H54 (cell line): Measurements from ENCODE around the gene RAD9A.
"Not testable (repeated sequence)": the region's sequence is repeated elsewhere in the genome, so short reads cannot be mapped to it uniquely, and the experiment has no call there.

Source experiments
- DNase-seq: peaks from one replicate; pipeline ENCODE4 v3.0.0; 2011; ENCODE audit warnings: low spot score, mixed read lengths; ENCODE audit not compliant: insufficient read length
- FAIRE-seq: peaks from 3 replicates; lab custom pipeline; 2011; peaks lifted over from hg19 to GRCh38; lab: Jason Lieb, UNC
- POLR2A ChIP-seq: IDR thresholded peaks from 2 replicates; pipeline ENCODE4 v1.6.1; 2011; ENCODE audit warnings: low read depth, mild to moderate bottlenecking, low read length

RAD9A gene

GRCh38 chr11:67420147-67420645 lies 28.4 kb downstream of the RAD9A start:
- FAIRE-seq (no peak), DNase-seq (no peak)
- TF ChIP-seq POLR2A: no peak

GRCh38 chr11:67420646-67421429 lies 29.1 kb downstream of the RAD9A start:
- peak; percentile 67; the same call in 1 of the 2 replicates for TF ChIP-seq POLR2A
- no peak for FAIRE-seq
- DNase-seq: peak; percentile 78

GRCh38 chr11:67421430-67422031 lies 29.7 kb downstream of the RAD9A start:
- no peak for TF ChIP-seq POLR2A
- no peak for DNase-seq
- no peak for FAIRE-seq

GRCh38 chr11:67422891-67423290 lies 31.1 kb downstream of the RAD9A start:
- TF ChIP-seq POLR2A: no peak
- no peak for FAIRE-seq
- no peak for DNase-seq

GRCh38 chr11:67423466-67423865 lies 31.7 kb downstream of the RAD9A start:
- FAIRE-seq: no peak
- TF ChIP-seq POLR2A: no peak
- DNase-seq: no peak

- no peak for DNase-seq
- no peak for TF ChIP-seq POLR2A
- no peak for FAIRE-seq
These were observed 32.3 kb downstream of the RAD9A start for GRCh38 chr11:67423891-67424613.

GRCh38 chr11:67427364-67427859 lies 35.6 kb downstream of the RAD9A start:
- not testable (repeated sequence) for FAIRE-seq

GRCh38 chr11:67428052-67429001 lies 36.5 kb downstream of the RAD9A start, which contains the start of gene RPS6KB2:
Gene RPS6KB2, plus strand, starts transcription at chr11:67428494. Its CDS starts 52 bp downstream, at chr11:67428546.
- peak; percentile 98 for DNase-seq
- TF ChIP-seq POLR2A: peak; percentile 86
- FAIRE-seq: no peak

More at GRCh38 chr11:67427364-67427859, 35.6 kb downstream of the RAD9A start:
- DNase-seq: not testable (repeated sequence)

- no peak for FAIRE-seq
- no peak for TF ChIP-seq POLR2A
- no peak for DNase-seq
These were observed 37.4 kb downstream of the RAD9A start for GRCh38 chr11:67429038-67429668.

- DNase-seq: no peak
- no peak for FAIRE-seq
- TF ChIP-seq POLR2A: no peak
These were observed 37.9 kb downstream of the RAD9A start for GRCh38 chr11:67429722-67430121.

GRCh38 chr11:67431346-67432249 lies 39.8 kb downstream of the RAD9A start:
- TF ChIP-seq POLR2A: no peak
- FAIRE-seq: no peak
- DNase-seq: no peak

GRCh38 chr11:67432655-67433349 lies 41.0 kb downstream of the RAD9A start:
- FAIRE-seq (no peak), DNase-seq (no peak)
- no peak for TF ChIP-seq POLR2A
